HS-5 (cell line): Measurements from ENCODE around the gene CSGALNACT2.

Experiments
- DNase-seq: peaks from one replicate; pipeline ENCODE4 v3.0.0-alpha.2; 2012; ENCODE audit warnings: low read depth

The CSGALNACT2 gene

DNA sequence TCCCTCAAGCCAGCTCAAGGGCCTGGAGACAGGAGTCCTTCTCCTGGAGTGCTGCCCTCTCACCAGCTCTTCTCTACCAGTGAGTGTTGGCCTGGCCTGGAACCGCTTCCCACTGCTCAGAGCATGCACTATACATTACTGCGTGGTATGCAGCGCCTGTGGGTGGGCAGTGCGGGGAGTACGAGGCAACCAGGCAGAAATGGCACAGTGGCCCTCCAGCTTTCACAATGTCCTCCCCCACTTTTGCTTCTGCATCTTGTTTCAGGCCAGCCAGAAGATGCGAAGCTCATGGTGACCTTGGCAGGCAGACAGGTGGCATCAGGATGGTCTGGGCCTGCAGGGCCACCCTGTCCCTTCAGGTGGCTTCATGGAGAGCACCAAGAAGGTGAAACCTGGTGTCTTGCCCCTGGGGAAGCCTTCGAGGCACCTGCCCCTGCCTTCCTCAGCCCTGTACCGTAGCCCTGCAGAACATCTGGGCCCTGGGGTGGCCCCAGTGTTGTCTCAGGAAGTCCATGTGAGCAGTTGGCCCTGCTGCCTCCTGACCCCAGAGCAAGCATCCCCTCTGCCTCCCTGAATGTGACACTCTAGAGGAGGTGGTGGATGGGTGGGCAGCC, 92.8 kb downstream of the CSGALNACT2 start:
- no peak for DNase-seq

DNA sequence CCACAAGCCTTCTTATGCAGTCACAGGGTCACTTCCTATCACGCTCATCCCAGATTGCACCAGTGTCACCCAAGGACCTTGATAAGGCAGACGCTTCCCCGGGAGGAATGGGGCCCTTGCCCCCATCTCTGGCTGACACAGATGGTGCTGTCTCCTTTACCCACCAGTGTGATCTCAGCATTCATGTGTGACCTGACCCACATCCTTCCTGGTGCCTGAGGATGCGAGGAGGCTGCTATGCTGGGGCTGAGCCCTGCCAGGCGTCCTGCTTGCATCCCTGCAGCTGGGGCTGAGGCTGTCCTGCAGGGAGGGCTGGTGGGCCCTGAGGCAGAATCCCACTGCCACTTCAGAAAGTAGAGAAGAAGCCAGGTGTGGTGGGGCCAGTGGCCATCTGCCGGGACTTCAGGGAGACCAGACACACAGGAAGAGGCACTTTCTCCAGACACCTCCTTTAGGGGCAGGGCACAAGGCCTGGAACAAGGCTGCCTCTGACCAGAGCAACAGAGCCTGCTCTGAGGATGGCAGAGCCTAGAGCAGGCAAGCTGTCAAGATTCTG, 93.4 kb downstream of the CSGALNACT2 start:
- DNase-seq: no peak

DNA sequence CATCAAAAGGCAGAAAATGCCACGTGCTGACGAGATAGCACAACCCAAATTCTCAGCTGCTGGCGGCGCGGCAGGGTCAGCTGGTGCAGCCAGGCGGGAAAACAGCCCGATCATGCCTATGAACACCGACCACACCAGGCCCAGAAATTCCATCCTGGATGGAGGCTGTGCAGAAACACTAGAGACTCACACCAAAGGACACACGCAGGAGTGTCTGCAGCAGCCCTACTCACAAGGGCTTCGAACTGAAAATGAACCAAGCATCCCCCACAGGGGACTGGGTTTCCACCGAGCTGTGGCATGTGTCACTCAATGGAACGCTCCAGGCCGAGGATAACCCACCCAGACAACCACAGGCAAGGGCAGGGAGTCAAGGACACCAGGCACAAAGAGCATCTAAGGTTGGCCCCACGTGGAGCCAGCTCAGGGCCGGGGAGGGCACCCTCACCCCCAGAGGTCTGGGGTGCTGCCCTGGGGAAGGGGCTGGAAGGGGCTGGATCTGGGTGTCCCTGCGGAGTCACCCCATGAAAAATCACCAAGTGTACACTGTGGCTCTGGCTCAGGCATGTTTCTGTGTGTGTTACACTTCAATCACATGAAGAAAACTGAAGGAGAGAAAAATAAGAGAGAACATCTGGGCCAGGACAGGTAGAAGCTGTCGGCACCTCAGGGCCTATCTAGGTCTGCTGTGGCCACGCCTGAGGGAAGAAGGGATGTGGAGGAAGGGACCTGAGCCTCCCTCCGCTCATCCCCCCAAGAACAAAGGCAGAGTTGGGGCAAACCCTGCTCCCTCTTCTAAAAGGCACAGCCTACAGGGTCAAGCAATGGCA, 95.6 kb downstream of the CSGALNACT2 start:
- no peak for DNase-seq

DNA sequence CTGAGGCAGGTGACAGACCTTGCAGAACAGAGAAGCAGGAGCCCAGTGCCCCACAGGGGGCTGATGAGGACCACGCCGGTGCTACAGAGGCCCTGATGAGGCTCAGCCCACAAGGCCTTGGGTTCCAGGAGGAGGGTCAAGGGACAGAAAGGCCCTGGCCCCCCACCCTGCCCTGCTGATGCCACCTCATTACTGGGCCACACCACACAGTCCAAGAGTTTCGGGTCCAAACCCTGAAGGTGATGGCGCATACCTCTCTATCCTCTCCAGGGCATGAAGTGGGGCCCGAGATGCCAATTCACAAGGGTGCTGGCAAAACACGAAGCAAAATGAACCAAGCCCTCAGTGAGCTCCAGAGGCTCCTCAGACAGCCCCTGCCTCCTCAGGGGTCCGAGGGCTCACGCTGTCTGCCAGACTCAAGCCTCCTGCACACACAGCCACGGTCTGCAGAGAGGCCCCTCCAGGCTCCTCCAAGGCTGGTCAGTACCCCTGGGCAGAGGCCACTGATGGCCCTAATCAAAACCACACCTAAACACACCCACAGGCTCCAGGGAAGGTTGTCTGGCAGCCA, 96.3 kb downstream of the CSGALNACT2 start:
- DNase-seq: no peak
